NB4 (cell line): ENCODE data around the gene C2orf92.

Source experiments
- DNase-seq: peaks from one replicate; pipeline ENCODE4 v3.0.0; 2010; ENCODE audit warnings: low read depth
- H3K4me3 ChIP-seq: one replicate; pipeline ENCODE4 v1.5.1; 2011; ENCODE audit warnings: mild to moderate bottlenecking, low read depth, low read length, moderate library complexity
- MYC ChIP-seq: IDR thresholded peaks from 2 replicates; pipeline ENCODE4 v1.6.1; 2011; ENCODE audit warnings: low read depth, low read length
- POLR2A ChIP-seq: IDR thresholded peaks from 2 replicates; pipeline ENCODE4 v1.6.1; 2011; ENCODE audit warnings: mild to moderate bottlenecking; ENCODE audit not compliant: insufficient read length; ENCODE audit errors: extremely low read depth
- TF ChIP-seq, protein P1 (sequence below): IDR thresholded peaks from one replicate; pipeline ENCODE4 v1.5.1; 2012; ENCODE audit warnings: low read depth, low read length
- TF ChIP-seq, protein P2 (sequence below): IDR thresholded peaks from 2 replicates; pipeline ENCODE4 v1.6.1; 2011; ENCODE audit warnings: low read depth, low read length

C2orf92 gene

DNA sequence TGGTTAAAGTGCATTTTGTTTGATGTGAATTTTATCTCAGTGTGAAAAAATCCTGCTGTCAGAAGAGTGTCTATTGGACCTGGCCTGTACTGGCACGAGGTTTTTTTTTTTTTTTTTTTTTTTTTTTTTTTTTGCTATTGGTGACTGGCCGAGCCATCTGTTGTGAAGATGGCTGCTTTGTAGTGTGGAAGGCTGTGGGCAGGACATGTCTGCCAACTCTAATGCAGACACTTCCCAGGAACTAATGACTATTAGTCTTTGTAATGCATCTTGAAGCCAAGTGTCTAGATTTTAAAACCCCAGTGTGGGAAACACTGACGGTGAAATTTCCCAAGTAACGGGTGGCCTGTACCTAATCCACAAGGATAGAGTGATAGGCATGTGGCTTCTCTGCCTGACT, 78.2 kb downstream of the C2orf92 start:
- DNase-seq = no peak
- TF ChIP-seq MYC (no peak), POLR2A (no peak)
- TF ChIP-seq, protein P1, sequence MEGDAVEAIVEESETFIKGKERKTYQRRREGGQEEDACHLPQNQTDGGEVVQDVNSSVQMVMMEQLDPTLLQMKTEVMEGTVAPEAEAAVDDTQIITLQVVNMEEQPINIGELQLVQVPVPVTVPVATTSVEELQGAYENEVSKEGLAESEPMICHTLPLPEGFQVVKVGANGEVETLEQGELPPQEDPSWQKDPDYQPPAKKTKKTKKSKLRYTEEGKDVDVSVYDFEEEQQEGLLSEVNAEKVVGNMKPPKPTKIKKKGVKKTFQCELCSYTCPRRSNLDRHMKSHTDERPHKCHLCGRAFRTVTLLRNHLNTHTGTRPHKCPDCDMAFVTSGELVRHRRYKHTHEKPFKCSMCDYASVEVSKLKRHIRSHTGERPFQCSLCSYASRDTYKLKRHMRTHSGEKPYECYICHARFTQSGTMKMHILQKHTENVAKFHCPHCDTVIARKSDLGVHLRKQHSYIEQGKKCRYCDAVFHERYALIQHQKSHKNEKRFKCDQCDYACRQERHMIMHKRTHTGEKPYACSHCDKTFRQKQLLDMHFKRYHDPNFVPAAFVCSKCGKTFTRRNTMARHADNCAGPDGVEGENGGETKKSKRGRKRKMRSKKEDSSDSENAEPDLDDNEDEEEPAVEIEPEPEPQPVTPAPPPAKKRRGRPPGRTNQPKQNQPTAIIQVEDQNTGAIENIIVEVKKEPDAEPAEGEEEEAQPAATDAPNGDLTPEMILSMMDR = no peak
- TF ChIP-seq, protein P2, sequence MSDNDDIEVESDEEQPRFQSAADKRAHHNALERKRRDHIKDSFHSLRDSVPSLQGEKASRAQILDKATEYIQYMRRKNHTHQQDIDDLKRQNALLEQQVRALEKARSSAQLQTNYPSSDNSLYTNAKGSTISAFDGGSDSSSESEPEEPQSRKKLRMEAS = no peak
- H3K4me3 ChIP-seq = no peak overlapping the region

DNA sequence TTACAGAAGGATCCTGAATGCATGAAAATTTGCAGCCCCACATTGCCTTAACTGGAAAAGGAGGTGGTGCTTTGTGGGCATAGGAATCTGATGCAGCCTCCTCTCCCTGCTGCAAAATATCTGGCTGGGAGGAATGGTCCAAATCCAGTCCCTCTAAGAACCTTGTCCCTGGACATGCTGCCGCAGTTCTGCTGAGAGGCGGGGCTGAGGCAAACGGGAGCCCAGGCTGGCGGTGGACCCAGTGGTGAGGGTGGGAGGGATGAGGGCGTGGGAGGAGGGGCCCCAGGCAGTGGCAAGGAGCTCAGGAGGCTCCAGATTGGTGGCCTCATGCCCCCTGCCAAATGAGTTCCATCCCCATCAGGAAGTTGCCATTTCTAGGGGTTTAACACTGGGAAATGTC, 80.1 kb downstream of the C2orf92 start:
- TF ChIP-seq POLR2A (no peak), MYC (no peak)
- TF ChIP-seq, protein P1 = no peak
- TF ChIP-seq, protein P2 = no peak
- DNase-seq = no peak
- no peak overlapping the region for H3K4me3 ChIP-seq

DNA sequence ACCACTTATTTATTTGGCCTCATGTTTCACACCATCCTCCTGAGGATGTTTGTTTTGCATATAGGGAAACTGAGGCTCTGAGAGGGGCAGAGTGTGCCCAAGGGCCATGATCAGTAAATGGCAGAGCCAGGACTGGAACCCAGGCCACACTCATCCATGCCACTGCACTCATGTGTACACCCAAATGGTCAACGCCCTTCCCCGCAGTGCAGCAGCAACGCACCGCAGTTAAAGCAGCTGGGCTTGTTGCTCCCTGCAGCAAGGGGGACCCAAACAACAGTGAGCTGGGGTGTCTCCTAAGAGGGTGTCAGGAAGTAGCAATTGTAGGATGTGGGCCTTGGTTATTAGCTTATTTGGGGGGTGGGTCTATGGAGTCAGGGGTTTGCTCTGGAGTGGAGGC, 80.5 kb downstream of the C2orf92 start:
- TF ChIP-seq, protein P2 = no peak
- TF ChIP-seq MYC (no peak), POLR2A (no peak)
- TF ChIP-seq, protein P1 = no peak
- H3K4me3 ChIP-seq = no peak overlapping the region
- DNase-seq = no peak

DNA sequence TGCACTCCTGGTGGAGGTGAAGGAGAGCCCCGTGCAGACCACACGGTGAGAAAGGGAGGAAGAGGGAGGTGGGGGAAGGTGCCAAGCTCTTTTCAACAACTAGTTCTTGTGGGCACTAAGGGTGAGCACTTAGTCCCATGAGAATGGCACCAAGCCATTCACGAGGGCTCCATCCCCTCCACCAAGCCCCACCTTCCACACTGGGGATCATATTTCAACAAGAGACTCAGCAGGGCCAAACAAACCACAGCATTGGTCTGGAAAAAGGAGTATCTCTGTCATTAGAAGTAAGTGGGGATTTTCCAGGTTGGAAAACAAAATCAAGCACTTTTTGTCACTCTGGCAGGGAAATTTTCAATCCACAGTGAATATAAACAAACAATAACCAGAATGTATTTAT, 82.2 kb downstream of the C2orf92 start:
- no peak for TF ChIP-seq POLR2A
- no peak for TF ChIP-seq MYC
- TF ChIP-seq, protein P2 = peak; percentile 12; the same call in 1 of the 2 replicates
- DNase-seq = peak; percentile 54
- H3K4me3 ChIP-seq = no peak overlapping the region
